ENCODE measurements around the gene KCTD16. TPM values are rescaled to one million over a fixed set of nuclear protein-coding genes. Genes with fewer than 3 reads are reported as not detected.

The KCTD16 gene
- total RNA-seq, 4 donors from 2014 or later, result not detected

DNA sequence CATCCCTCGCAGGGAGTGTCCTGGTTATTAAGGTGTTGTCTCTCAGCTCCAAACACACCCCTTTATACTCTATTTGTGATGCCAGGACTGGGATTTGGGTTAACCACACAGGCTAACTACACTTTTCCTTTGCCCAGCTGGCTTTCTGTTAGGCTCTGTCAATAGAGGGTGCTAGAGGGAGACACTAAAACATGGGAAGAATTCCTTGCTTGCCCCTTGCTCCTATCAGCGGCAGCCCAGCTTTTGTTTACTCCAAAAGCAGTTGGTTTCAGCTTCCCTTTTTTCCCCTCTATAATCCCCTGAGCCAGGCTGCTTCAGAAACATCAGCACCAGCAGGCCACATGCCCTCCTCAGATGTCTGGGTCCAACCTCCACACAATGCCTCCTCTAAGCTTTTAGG, 297.1 kb downstream of the KCTD16 start:
- H3K4me3 ChIP-seq, result no peak overlapping the region
- H3K36me3 ChIP-seq, result no peaks in the 10 kb centered on the region
- no peaks in the 10 kb centered on the region for H3K4me1 ChIP-seq
- no peaks in the 10 kb centered on the region for H3K9me3 ChIP-seq
- no peak overlapping the region for H3K27ac ChIP-seq
- intact Hi-C loops (cut with DNase I), result no loop called here
- WGBS, 2 donors, result 22 to 35% methylated on average over 2 of the region's 2 CpGs
- no peaks in the 10 kb centered on the region for H3K27me3 ChIP-seq
- TF ChIP-seq, protein P1, sequence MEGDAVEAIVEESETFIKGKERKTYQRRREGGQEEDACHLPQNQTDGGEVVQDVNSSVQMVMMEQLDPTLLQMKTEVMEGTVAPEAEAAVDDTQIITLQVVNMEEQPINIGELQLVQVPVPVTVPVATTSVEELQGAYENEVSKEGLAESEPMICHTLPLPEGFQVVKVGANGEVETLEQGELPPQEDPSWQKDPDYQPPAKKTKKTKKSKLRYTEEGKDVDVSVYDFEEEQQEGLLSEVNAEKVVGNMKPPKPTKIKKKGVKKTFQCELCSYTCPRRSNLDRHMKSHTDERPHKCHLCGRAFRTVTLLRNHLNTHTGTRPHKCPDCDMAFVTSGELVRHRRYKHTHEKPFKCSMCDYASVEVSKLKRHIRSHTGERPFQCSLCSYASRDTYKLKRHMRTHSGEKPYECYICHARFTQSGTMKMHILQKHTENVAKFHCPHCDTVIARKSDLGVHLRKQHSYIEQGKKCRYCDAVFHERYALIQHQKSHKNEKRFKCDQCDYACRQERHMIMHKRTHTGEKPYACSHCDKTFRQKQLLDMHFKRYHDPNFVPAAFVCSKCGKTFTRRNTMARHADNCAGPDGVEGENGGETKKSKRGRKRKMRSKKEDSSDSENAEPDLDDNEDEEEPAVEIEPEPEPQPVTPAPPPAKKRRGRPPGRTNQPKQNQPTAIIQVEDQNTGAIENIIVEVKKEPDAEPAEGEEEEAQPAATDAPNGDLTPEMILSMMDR (IDR thresholded peaks at IDR 0.05), result peak in 2 of 6 experiments; percentile 15 to 23
- TF ChIP-seq POLR2A (IDR thresholded peaks at IDR 0.05), result no peak
- no peak for DNase-seq

DNA sequence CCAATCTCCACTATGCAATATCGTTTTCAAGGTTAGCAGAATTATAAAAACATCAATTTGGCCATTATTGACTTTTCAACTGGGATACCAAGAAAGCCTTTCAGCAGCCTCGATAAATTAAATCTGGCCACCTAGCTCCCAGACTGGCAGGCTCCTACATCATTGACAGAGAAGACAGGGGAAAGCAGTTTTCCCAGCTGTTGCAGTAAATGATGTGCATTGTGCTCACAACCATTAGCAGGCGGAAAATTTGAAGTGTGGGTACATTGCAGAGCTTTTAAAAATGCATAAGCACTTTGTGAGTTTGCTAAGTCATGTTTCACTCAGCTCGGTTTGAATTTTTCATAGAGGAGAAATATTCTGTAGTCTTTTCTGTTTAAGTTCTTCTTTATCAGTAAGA, 297.9 kb downstream of the KCTD16 start:
- no peaks in the 10 kb centered on the region for H3K27me3 ChIP-seq
- DNase-seq, result no peak

GRCh38 chr5:144469106-144469505, 298.4 kb downstream of the KCTD16 start:
- H3K9me3 ChIP-seq, result no peaks in the 10 kb centered on the region
- no peaks in the 10 kb centered on the region for H3K4me1 ChIP-seq
- H3K4me3 ChIP-seq, result no peak overlapping the region
- intact Hi-C loops (cut with DNase I), result no loop called here
- TF ChIP-seq POLR2A (IDR thresholded peaks at IDR 0.05), result no peak
- TF ChIP-seq, protein P1 (IDR thresholded peaks at IDR 0.05), result no peak
- no peaks in the 10 kb centered on the region for H3K27me3 ChIP-seq
- WGBS, 2 donors, result 73 to 78% methylated on average over 4 of the region's 4 CpGs
- no peak for DNase-seq
- no peak overlapping the region for H3K27ac ChIP-seq
- no peaks in the 10 kb centered on the region for H3K36me3 ChIP-seq

More for the DNA sequence above, 297.9 kb downstream of the KCTD16 start:
- Histone ChIP-seq H3K4me1 (no peaks in the 10 kb centered on the region), H3K9me3 (no peaks in the 10 kb centered on the region), H3K36me3 (no peaks in the 10 kb centered on the region), H3K27ac (no peak overlapping the region), H3K4me3 (no peak overlapping the region)
- 46 to 48% methylated on average over 4 of the region's 4 CpGs for WGBS, 2 donors
- intact Hi-C loops (cut with DNase I), result no loop called here
- TF ChIP-seq, protein P1 (IDR thresholded peaks at IDR 0.05), result no peak
- no peak for TF ChIP-seq POLR2A (IDR thresholded peaks at IDR 0.05)

DNA sequence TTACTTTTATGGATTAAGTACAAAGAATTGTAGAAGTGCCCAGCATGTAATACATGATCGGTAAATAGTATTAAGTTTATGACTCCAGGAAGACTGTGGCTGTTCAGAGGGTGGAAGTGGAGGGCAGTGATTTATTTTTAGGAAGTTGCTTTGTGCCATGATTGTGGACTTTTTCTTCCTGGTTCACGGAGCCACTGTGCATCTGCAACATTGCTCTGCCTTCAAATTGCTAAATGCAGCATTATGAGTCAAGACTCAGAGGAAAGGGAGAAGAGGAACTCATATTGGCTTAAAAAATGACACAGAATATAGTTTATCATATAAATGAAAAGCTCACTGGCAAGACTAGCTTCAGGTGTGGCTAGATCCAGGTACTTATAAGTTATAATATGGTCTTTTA, 301.5 kb downstream of the KCTD16 start:
- DNase-seq, result no peak
- no peak overlapping the region for H3K4me3 ChIP-seq
- no peak overlapping the region for H3K27ac ChIP-seq
- no peaks in the 10 kb centered on the region for H3K36me3 ChIP-seq
- TF ChIP-seq POLR2A (IDR thresholded peaks at IDR 0.05), result no peak
- TF ChIP-seq, protein P1 (IDR thresholded peaks at IDR 0.05), result no peak
- no peaks in the 10 kb centered on the region for H3K27me3 ChIP-seq
- 65 to 75% methylated on average over 2 of the region's 2 CpGs for WGBS, 2 donors
- no peaks in the 10 kb centered on the region for H3K9me3 ChIP-seq
- intact Hi-C loops (cut with DNase I), result no loop called here
- H3K4me1 ChIP-seq, result no peaks in the 10 kb centered on the region

- DNase-seq, result no peak
- Histone ChIP-seq H3K36me3 (no peaks in the 10 kb centered on the region), H3K27me3 (no peaks in the 10 kb centered on the region), H3K4me3 (no peak overlapping the region), H3K9me3 (no peaks in the 10 kb centered on the region), H3K4me1 (no peaks in the 10 kb centered on the region), H3K27ac (no peak overlapping the region)
- no peak for TF ChIP-seq POLR2A (IDR thresholded peaks at IDR 0.05)
- TF ChIP-seq, protein P1 (IDR thresholded peaks at IDR 0.05), result no peak
- WGBS, 2 donors, result 83 to 93% methylated on average over 3 to 12 of the region's 13 CpGs
- intact Hi-C loops (cut with DNase I), result no loop called here
These were observed 303.0 kb downstream of the KCTD16 start for GRCh38 chr5:144473650-144474049.
